HG03175 (cell line): Measurements from ENCODE around the gene FEV.
"Not testable (repeated sequence)": the region's sequence is repeated elsewhere in the genome, so short reads cannot be mapped to it uniquely, and the experiment has no call there.

ENCODE experiments used
- ATAC-seq: cut with Tn5 transposase; IDR thresholded peaks from one replicate; pipeline ENCODE4 v1.9.1; 2021; ENCODE audit warnings: mild to moderate bottlenecking, moderate library complexity; ENCODE audit not compliant: unreplicated experiment

FEV gene

DNA sequence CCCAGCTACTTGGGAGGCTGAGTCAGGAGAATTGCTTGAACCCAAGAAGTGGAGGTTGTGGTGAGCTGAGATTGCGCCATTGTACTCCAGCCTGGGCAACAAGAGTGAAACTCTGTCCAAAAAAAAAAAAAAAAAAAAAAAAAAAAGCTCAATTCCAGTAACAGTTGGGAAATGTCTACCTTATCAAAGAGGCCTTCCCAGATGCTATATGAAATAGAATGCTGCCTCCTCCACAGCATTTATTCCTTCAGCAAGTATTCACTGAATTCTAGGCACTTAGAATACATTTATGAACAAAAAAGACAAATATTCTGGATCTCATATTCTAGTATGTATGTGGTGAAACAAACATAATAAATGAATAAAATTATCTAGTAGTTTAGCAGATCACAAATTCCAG is 38.4 kb downstream of the FEV start:
- no peak for ATAC-seq

DNA sequence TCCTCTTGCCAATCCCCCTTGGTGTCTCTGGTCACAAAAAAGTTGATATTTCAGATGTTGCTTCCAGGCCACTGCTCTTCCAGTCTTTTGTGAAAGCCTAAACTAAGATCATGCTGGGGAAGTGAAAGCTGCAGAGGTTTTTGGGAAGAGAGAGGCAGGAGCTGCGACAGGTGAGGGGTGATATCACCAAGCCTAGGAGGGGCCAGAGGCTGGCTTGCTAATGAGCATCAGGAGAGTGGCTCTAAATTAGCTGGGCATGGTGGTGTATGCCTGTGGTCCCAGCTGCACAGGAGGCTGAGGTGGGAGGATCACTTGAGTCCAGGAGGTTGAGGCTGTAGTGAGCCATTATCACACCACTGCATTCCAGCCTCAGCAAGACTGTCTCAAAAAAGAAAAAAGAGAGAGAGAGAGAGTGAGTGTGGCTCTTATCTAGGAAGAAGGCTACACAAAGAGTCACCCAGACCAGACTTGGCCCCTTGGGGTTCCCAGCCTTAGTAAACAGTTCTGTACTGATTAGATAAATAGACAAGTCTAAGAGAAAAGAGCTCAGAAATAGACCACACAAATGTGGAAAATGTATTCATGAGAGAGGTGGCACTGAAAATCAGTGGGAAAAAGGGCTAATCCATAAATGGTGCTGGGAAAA is 40.1 kb downstream of the FEV start:
- no peak for ATAC-seq

DNA sequence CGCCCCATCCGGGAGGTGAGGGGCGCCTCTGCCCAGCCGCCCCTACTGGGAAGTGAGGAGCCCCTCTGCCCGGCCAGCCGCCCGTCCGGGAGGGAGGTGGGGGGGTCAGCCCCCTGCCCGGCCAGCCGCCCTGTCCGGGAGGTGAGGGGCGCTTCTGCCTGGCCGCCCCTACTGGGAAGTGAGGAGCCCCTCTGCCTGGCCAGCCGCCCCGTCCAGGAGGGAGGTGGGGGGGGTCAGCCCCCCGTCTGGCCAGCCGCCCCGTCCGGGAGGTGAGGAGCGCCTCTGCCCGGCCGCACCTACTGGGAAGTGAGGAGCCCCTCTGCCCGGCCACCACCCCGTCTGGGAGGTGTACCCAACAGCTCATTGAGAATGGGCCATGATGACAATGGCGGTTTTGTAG is 53.2 kb downstream of the FEV start:
- ATAC-seq, result not testable (repeated sequence)
